NCI-H2081 (cell line): ENCODE results near the gene SLC39A5.
"Not testable (repeated sequence)": the region's sequence is repeated elsewhere in the genome, so short reads cannot be mapped to it uniquely, and the experiment has no call there.

Experiments
- DNase-seq, 2 experiments: peaks; one replicate each; lab custom pipeline; 2025; lab: John Stamatoyannopoulos, UW

The SLC39A5 gene

DNA sequence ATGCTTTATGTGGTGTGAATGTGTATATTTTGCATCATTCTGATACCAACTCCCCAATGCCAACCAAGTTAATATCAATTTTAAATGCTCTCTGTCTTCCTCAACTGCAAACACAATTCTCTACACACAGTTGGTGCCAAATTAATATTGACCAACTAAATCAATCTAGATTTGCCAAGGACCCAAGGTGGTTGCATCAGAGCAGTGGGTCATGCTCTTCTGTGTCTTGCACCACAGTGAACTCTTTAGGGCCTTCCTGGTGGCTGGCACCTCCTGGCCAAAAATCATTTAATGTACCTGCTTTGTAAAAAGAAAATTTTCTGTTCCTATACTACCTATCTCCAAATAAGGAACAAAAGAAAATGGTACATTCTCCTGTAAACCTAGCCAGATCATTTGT, 51.0 kb downstream of the SLC39A5 start:
- DNase-seq = no peak

DNA sequence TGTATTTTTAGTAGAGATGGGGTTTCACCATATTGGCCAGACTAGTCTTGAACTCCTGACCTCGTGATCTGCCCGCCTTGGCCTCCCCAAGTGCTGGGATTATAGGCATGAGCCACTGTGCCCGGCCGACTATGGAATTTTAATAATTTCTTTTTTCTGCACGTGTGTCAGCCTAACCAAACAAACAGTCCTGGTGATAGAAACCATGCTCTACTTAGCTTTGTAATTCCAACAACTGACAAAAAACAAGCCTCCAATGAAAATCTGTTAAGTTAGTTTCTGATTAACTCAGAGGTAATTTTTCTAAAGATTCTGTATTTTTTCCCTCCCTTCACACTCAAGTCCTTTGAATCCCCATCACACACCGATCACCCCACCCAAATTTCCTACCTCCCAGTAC, 52.2 kb downstream of the SLC39A5 start:
- DNase-seq = no peak

DNA sequence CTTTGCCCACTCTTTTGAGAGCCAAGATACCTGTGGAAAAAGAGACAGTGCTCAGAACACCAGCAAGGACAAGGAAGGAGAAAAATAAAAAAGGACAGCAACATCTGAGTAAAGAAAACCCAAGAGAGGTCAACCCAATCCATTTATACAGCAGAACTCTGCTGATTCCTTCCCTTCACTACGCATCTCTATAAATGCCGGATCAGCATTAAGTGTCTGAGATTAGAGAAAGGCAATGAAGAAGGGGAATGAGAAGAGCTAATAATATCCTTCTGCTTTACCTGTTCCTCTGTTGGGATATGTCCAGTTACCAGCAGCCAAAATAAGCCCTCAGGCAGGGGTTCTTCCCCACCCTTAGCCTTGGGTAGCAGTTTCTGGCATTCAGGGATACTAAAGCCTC, 52.7 kb downstream of the SLC39A5 start:
- DNase-seq = no peak

DNA sequence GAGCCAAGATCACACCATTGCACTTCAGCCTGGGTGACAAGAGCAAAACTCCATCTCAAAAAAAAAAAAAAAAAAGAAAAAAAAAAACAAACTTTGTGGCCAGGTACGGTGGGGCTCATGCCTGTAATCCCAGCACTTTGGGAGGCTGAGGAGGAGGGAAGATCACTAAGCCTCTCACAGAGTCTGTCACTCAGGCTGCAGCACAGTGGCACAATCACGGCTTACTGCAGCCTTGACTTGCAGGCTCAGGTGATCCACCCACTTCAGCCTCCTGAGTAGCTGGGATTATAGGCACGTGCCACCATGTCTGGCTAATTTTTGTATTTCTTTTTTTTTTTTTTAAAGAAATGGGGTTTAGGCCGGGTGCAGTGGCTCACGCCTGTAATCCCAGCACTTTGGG, 54.4 kb downstream of the SLC39A5 start:
- not testable (repeated sequence) for DNase-seq

DNA sequence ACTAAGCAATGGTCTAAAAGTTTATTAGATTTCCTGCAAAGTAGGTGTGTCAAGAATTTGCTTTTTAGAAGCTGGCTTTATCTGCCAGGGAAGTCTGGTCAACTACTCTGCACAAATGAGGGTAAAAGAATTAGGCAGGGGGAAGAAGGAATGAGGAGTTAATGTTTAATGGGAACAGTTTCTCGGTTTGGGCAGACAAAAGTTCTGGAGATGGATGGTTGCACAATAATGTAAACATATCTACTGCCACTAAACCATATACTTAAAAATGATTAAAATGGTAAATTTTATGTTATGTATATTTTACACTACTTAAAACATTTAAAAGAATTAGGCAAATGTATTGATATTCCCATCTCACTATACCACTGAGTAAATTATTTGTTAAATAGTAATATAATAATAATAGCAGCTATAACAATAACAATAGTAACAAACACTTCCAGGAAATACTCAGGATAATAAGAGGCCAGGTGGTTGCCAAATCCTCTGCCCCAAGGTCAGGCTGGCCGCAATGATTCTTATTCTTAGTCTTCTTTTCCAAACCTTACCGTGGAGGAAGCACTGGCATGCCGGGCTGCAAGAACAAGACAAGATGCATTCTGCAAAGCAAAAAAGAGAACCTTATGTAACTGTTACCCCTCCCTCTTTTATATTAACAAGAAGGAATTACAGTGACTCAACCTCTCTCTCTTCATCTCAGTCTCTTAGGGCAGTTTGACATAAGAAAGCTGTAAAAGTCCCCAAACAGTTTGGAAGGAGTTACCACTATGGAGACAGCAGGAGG, 56.4 kb downstream of the SLC39A5 start:
- DNase-seq = no peak
